Hepatocyte (in vitro differentiated cells): Measurements from ENCODE around the gene FOXB1. TPM values are rescaled to one million over a fixed set of nuclear protein-coding genes. Genes with fewer than 3 reads are reported as not detected.

Experiments used
- DNase-seq: peaks from one replicate; pipeline ENCODE4 v3.0.0-alpha.2; 2016; ENCODE audit warnings: low spot score
- H2AFZ ChIP-seq: fragments of 200-600 bp; sonication (generic); 2 replicates; pipeline ENCODE4 v1.6.0; 2016; ENCODE audit warnings: antibody characterized with exemption, mild to moderate bottlenecking
- H3K27ac ChIP-seq: fragments of 200-600 bp; sonication (generic); 2 replicates; pipeline ENCODE4 v1.5.1; 2016; ENCODE audit warnings: mild to moderate bottlenecking
- H3K27me3 ChIP-seq: fragments of 200-600 bp; sonication (generic); 2 replicates; pipeline ENCODE4 v1.6.1; 2016
- H3K36me3 ChIP-seq: fragments of 200-600 bp; sonication (generic); replicated peaks from 2 replicates; pipeline ENCODE4 v1.5.1; 2016; ENCODE audit warnings: low read depth; ENCODE audit not compliant: insufficient read depth
- H3K4me1 ChIP-seq: fragments of 200-600 bp; sonication (generic); 2 replicates; pipeline ENCODE4 v1.5.1; 2016; ENCODE audit warnings: mild to moderate bottlenecking, moderate library complexity; ENCODE audit not compliant: insufficient read depth
- H3K4me2 ChIP-seq: fragments of 200-600 bp; sonication (generic); 2 replicates; pipeline ENCODE4 v1.6.0; 2016
- H3K4me3 ChIP-seq: fragments of 200-600 bp; sonication (generic); 2 replicates; pipeline ENCODE4 v1.5.1; 2016; ENCODE audit warnings: mild to moderate bottlenecking
- H3K79me2 ChIP-seq: fragments of 200-600 bp; sonication (generic); 2 replicates; pipeline ENCODE4 v1.6.0; 2017; ENCODE audit warnings: mild to moderate bottlenecking
- H3K9me2 ChIP-seq: fragments of 200-600 bp; sonication (generic); replicated peaks from 2 replicates; pipeline ENCODE4 v1.6.0; 2017; ENCODE audit warnings: mild to moderate bottlenecking; ENCODE audit not compliant: insufficient read depth
- H3K9me3 ChIP-seq: fragments of 200-600 bp; sonication (generic); 2 replicates; pipeline ENCODE4 v1.5.1; 2016; ENCODE audit warnings: low read depth, mild to moderate bottlenecking
- H4K20me1 ChIP-seq: fragments of 200-600 bp; sonication (generic); 2 replicates; pipeline ENCODE4 v1.6.0; 2016; ENCODE audit warnings: mild to moderate bottlenecking; ENCODE audit not compliant: insufficient read depth, poor library complexity, severe bottlenecking
- CTCF ChIP-seq: fragments of 200-600 bp; sonication (generic); IDR thresholded peaks from 2 replicates; pipeline ENCODE4 v1.5.1; 2016; ENCODE audit warnings: antibody characterized with exemption, mild to moderate bottlenecking; ENCODE audit not compliant: poor library complexity
- EZH2 ChIP-seq: fragments of 200-600 bp; sonication (generic); IDR thresholded peaks from 2 replicates; pipeline ENCODE4 v1.6.1; 2016; ENCODE audit warnings: antibody characterized with exemption, mild to moderate bottlenecking, borderline replicate concordance
- EZH2phosphoT487 ChIP-seq: fragments of 200-600 bp; sonication (generic); IDR thresholded peaks from one replicate; pipeline ENCODE4 v1.6.1; 2018; ENCODE audit warnings: antibody characterized with exemption, mild to moderate bottlenecking, low read depth, moderate library complexity; ENCODE audit not compliant: unreplicated experiment, severe bottlenecking
- WGBS: methylation state at CpG from one replicate; pipeline ENCODE4 v1.1.6; 2016; ENCODE audit warnings: low lambda C conversion rate; ENCODE audit errors: missing lambda C conversion rate; 5-methylcytosine and 5-hydroxymethylcytosine counted together
- polyA plus RNA-seq: library from polyadenylated mRNA; unstranded; fragments of >200 nt; fragmentation: Nextera tagmentation; extraction: Ambion mirVana; gene quantifications from 2 replicates; pipeline ENCODE4 v1.2.1, GENCODE V29; 2016
- total RNA-seq: library from RNA; depleted of rRNA; stranded (reverse); fragments of >200 nt; gene quantifications from 2 replicates; pipeline ENCODE4 v1.2.3, GENCODE V29; 2014

Gene FOXB1
- total and polyA plus RNA-seq, 2 experiments from 2014 or later: not detected

- H4K20me1 ChIP-seq: no peaks in the 10 kb centered on the region
- H3K27me3 ChIP-seq: peaks cover 99% of the 10 kb centered on the region
- TF ChIP-seq EZH2phosphoT487 (no peak), CTCF (no peak), EZH2 (no peak)
- 3% methylated on average over 26 of the region's 28 CpGs for WGBS
- H3K79me2 ChIP-seq: no peaks in the 10 kb centered on the region
- no peak for DNase-seq
- no peak overlapping the region for H3K4me3 ChIP-seq
- no peak overlapping the region for H3K4me2 ChIP-seq
- H3K9me3 ChIP-seq: no peaks in the 10 kb centered on the region
- no peaks in the 10 kb centered on the region for H3K9me2 ChIP-seq
- no peaks in the 10 kb centered on the region for H3K36me3 ChIP-seq
- H2AFZ ChIP-seq: no peak overlapping the region
- H3K27ac ChIP-seq: no peak overlapping the region
- H3K4me1 ChIP-seq: peaks cover 8% of the 10 kb centered on the region
Measured at GRCh38 chr15:59999612-60000112, 4.4 kb upstream of the FOXB1 start.

- WGBS: 3% methylated on average over 31 of the region's 33 CpGs
- peaks cover 99% of the 10 kb centered on the region for H3K27me3 ChIP-seq
Measured at GRCh38 chr15:60000113-60000823, 3.8 kb upstream of the FOXB1 start.

GRCh38 chr15:60000824-60001609 is 3.1 kb upstream of the FOXB1 start:
- Histone ChIP-seq H3K4me3 (no peak overlapping the region), H3K9me2 (no peaks in the 10 kb centered on the region), H3K4me2 (no peak overlapping the region), H3K27me3 (peaks cover 99% of the 10 kb centered on the region), H3K36me3 (no peaks in the 10 kb centered on the region), H2AFZ (no peak overlapping the region), H3K79me2 (no peaks in the 10 kb centered on the region), H3K27ac (no peak overlapping the region), H4K20me1 (no peaks in the 10 kb centered on the region), H3K9me3 (no peaks in the 10 kb centered on the region), H3K4me1 (peaks cover 22% of the 10 kb centered on the region)
- TF ChIP-seq EZH2 (peak; percentile 44), CTCF (no peak), EZH2phosphoT487 (peak; percentile 34)
- DNase-seq: no peak
- WGBS: 3% methylated on average over 19 of the region's 19 CpGs

More at GRCh38 chr15:60000113-60000823, 3.8 kb upstream of the FOXB1 start:
- Histone ChIP-seq H3K79me2 (no peaks in the 10 kb centered on the region), H3K4me3 (no peak overlapping the region), H2AFZ (no peak overlapping the region), H3K4me2 (no peak overlapping the region), H4K20me1 (no peaks in the 10 kb centered on the region), H3K4me1 (peaks cover 14% of the 10 kb centered on the region), H3K36me3 (no peaks in the 10 kb centered on the region), H3K9me3 (no peaks in the 10 kb centered on the region), H3K27ac (no peak overlapping the region), H3K9me2 (no peaks in the 10 kb centered on the region)
- DNase-seq: no peak
- TF ChIP-seq EZH2phosphoT487: peak; percentile 50
- peak; percentile 80 for TF ChIP-seq EZH2
- no peak for TF ChIP-seq CTCF
